Right renal pelvis (tissue), 4 donors: ENCODE measurements around the gene AMBP. TPM values are rescaled to one million over a fixed set of nuclear protein-coding genes. Genes with fewer than 3 reads are reported as not detected.

ENCODE experiments used
- DNase-seq, 4 donors: peaks; one replicate each; pipeline ENCODE4 v3.0.0-alpha.2; 2013; ENCODE audit warnings: low read depth in 4 of 4, low spot score in 3 of 4, missing footprints in 1 of 4
- polyA plus RNA-seq, 4 donors: library from polyadenylated mRNA; unstranded; fragments of 120-200 nt; gene quantifications; one replicate each; pipeline ENCODE4 v1.2.1, GENCODE V29; 2013; ENCODE audit not compliant: insufficient read length in 4 of 4

The AMBP gene
- polyA plus RNA-seq, 4 donors: 1.2 to 2.2 (median 2.0) TPM

DNA sequence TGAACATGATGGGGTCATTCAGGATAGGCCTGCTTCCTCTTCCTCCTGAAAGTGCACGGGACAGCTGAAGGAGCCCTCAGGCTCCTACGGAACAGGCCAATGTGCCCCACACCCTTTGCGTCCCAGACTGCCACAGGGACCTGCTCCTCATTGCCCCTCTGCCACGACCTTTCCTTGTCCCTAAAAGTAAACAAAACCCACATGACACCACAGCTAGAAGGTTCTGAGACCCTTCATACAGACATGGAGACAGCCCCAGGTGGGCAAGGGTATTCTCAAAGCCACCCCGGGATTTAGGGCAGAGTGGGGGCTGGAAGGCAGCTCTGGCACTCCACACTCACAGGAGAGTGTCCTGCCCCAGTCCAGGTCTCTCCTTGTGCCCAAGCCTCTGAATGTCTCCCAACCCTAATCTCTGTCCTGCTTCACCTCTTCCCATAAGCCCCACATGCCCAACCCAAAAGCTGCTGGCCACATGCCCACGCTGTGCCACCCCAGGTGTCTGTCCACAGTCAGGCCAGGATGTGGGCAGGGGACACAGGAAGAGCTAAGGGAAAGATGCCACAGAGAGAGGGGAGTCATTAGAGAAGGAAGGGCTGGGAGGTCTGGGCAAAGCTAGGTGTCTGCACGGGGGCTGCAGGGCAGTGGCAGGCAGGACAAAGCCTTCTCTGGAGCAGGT lies 800 bp downstream of the AMBP start:
- DNase-seq: no peak

DNA sequence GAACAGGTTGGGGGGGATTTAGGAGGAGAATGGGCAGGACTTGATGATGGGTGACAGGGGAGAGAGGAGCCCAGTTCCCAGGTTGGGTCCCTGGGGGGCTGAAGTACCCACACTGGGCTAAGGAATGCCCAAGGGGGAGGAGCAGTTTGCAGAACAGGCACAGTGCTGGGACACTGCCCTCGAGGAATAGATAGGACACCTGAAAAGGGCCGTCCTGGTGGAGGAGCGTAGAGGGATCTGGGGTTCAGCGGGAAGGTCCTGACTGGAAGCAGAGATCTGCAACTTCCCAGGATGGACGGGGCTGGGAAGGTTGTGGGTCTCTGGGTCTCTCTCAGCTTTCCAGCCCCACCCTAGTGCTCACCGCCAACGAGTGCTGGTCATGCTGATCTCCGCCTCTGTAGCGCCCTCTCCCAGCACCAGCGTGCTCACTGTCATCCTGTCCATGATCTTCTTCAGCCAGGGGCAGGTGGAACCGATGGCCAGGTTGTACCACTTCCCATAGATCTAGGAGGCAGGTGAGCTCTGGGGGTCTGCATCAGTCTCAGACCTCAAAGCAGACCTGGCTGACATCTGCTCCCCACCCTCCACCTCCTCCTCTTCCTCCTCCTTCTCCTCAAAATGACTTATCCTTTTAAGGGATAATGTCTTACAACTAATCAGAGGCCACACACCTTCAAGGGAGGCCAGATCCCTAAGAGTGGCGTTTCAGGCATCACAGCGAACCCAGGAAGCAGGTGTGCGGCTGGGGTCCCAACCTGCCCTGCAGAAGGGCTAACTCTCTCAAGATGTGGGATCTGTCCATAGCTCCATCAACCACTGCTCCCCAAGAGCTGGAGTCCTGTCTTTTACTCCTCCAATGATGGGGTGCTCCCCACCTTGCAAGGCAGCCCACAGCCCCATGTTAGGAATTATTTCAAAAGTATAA lies 1.6 kb downstream of the AMBP start:
- no peak for DNase-seq

GRCh38 chr9:114075602-114076001 lies 2.5 kb downstream of the AMBP start:
- DNase-seq: no peak

DNA sequence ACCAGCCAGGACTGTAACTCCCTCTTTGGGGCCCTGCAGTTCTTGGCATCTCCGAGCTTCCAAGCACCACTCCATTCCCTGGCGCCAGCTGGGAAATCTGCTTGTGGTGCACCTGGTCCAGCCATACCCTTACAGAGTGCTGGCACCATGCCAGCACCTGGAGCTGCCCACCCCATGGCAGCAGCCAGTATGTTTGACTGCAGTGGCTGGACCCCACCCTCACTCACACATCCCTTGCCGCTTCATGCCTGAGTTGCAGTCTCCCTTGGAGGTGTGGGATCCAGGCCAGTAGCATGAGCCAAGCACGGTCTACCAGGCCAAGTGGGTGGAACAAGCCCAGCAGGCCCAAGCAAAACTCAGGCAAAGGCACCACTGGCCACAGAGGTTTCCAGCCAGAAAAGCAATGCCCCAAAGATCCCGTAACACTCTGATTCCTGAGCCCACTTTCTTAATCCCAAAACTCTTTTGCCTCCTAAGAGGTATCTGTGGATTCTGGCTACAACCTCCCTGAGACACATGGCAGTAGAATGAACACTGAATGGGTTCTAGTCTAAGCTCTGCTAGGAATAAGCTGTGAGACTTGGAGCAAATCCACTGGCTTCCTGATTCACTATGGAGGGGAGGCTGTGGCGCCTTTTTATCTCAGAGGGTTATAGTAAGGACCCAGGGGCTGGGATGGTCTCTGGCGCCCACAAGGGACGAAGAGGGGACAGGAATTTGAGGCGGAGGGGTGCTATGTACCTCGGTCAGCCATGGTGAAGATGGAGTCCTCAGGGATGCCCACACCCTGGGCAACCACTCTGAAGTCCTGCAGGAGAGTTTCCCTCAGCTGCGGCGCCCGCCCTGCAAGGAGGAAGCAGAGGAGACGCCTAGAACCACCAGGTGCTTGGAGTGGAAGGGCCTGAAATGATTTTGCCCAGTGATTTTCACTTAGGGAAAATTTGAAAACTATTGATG lies 5.6 kb downstream of the AMBP start:
- no peak for DNase-seq

GRCh38 chr9:114071197-114071795 lies 6.8 kb downstream of the AMBP start:
- DNase-seq: no peak

- no peak for DNase-seq
These were observed 7.7 kb downstream of the AMBP start for GRCh38 chr9:114070188-114071103.

- no peak for DNase-seq
These were observed 8.5 kb downstream of the AMBP start for GRCh38 chr9:114069476-114070187.

GRCh38 chr9:114065304-114065703 lies 12.8 kb downstream of the AMBP start:
- DNase-seq: no peak

GRCh38 chr9:114061830-114062474 lies 16.1 kb downstream of the AMBP start:
- DNase-seq: no peak

GRCh38 chr9:114061292-114061691 lies 16.8 kb downstream of the AMBP start:
- no peak for DNase-seq

GRCh38 chr9:114060711-114061110 lies 17.4 kb downstream of the AMBP start:
- DNase-seq: no peak

DNA sequence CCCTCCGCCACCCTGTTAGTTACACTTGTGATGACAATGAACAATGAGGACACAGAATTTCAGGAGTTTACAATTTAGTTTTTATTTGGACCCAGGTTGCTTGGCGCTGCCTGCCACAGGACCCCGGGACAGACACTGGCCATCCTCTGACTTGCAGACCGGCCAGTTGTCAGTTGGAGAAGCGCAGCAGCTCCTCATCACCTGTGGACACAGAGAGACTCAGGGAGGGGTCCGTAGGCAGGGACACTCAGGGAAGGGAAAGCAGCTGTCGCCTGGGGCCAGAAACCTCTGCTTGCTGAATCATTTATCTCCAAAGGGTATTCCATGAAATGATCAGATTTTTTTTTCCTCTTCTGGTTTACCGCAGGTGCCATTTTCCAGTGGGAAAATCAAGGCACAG lies 18.0 kb downstream of the AMBP start:
- no peak for DNase-seq

DNA sequence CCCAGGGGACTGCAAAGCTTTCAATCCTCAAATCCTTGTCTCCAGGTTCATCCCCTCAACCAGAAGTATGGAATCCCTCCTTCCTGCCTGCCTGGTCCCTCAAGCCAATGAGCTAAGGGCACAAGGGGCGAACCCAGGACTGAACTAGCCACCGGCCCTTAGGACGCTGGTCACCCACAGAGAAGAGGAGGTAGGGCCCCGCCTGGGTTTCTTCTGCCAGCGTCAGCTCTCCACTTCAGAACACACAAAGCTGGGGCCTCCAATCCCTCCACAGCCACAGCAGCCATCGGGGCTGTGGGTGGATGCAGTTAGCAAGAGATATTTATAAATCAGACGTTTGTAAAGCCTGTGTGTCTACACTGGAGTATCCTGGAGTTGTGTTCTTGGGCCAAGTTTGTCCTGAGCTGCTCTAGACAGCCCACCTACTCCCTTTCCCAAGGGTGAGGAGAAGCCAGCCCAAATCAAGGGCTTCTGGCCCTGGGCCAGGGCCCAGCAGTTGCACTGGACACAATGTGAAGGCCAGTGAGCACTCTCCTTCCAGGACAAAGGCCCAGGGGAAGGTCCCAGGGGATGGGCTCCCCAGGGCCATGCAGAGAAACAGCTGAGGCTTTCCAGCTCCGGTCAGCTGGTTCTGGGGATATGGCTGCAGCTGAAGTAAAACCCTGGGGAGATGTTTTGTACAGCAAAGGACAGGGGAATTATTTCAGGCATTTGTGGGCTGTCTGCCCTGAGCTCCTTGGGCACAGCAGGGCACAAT lies 18.9 kb downstream of the AMBP start:
- DNase-seq: no peak

DNA sequence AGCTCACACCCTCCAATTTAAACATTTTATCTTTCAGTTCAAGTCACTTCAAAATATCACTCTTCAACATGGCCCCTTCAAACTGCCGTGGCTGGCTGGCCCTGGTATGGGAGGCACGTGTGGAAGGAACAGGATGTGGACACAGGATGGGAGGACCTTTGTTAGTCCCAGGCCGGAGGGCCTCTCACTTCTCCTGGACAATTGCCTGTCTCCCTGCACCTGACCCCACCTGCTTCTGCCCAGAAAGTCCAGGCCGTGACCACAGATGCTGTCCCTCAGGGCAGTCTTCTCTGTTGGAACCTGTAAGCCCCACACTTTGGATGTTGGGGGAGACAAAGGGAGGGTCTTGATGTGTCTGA lies 19.4 kb downstream of the AMBP start:
- no peak for DNase-seq

DNA sequence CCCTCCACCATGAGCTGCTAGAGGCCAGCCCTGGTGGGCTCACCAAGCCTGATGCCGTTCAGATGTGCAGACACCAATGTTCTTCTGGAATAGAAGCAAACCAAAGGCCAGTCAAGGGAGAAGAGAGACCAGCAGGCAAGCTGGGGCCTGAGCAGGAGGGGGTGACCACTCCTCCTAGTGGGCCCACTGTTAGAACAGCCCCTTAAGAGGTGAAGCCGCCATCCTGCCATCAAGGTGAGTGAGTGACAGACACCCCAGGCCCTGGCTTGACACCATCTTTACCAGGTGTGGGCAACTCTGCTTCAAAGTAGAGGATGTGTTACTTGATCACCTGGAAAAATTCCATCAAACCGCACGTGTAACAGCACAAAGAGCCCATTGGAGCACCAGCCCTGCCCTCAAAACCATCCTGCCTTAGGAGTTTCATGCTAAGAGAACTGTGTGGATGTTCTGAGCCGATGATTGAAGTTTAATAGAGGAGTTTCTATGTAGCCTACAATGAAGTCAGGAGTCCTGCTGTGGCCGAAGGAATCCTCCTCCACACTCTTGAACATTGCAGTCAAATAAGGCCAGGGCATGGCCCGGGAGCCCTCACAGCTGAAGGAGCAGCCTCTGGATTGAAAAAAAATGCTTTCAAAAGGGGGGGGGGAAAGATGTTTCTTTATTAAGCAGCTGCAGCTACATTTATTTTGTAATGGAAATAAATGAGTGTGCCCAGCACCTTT lies 20.8 kb downstream of the AMBP start:
- no peak for DNase-seq

- no peak for DNase-seq
These were observed 21.6 kb downstream of the AMBP start for GRCh38 chr9:114056527-114056926.

GRCh38 chr9:114055894-114056293 lies 22.2 kb downstream of the AMBP start:
- no peak for DNase-seq
